ENCODE results near the gene AP4B1. TPM values are rescaled to one million over a fixed set of nuclear protein-coding genes. Genes with fewer than 3 reads are reported as not detected.

The AP4B1 gene
- total and polyA plus RNA-seq, 2 donors from 2014 or later, result 8.7 to 21.7 TPM

GRCh38 chr1:113905435-113905861 is 849 bp upstream of the AP4B1 start:
- Histone ChIP-seq H3K27me3 (ENCODE audit: control insufficient read depth, insufficient read depth, low read length) (no peaks in the 10 kb centered on the region), H3K27ac (ENCODE audit: low read depth in 2 of 2, low read length in 2 of 2) (peak overlapping the region; percentile 72 to 94), H3K36me3 (ENCODE audit: control insufficient read depth in 2 of 3, insufficient read depth in 3 of 3, low read length in 3 of 3) (peaks cover 2 to 6% (median 3%) of the 10 kb centered on the region in 3 donors), H3K4me3 (ENCODE audit: low read length in 3 of 3) (peak overlapping the region; percentile 85 to 95 (median 93)), H3K9ac (ENCODE audit: low read length in 3 of 3) (peak overlapping the region; percentile 85 to 94 (median 92)), H3K4me1 (ENCODE audit: control insufficient read depth in 2 of 3, insufficient read depth in 2 of 3, low read depth in 1 of 3, low read length in 3 of 3) (peaks cover 0 to 13% (median 0%) of the 10 kb centered on the region in 3 donors), H3K9me3 (ENCODE audit: control insufficient read depth in 2 of 3, insufficient read depth in 1 of 3, low read length in 3 of 3) (no peaks in the 10 kb centered on the region)
- DNase-seq (peak in 3 of 5 donors; percentile 39 to 85 (median 45)), FAIRE-seq (no peak)
- TF ChIP-seq CTCF (IDR thresholded peaks at IDR 0.05; ENCODE audit: borderline replicate concordance, extremely low read depth, insufficient read depth), result no peak
- intact Hi-C loops (cut with DNase I), result no loop called here

- DNase-seq (peak in 2 of 5 donors; percentile 27 to 53), FAIRE-seq (no peak)
- Histone ChIP-seq H3K27ac (ENCODE audit: low read depth in 2 of 2, low read length in 2 of 2) (peak overlapping the region; percentile 72 to 94), H3K4me1 (ENCODE audit: control insufficient read depth in 2 of 3, insufficient read depth in 2 of 3, low read depth in 1 of 3, low read length in 3 of 3) (peaks cover 0 to 13% (median 0%) of the 10 kb centered on the region in 3 donors), H3K27me3 (ENCODE audit: control insufficient read depth, insufficient read depth, low read length) (no peaks in the 10 kb centered on the region), H3K36me3 (ENCODE audit: control insufficient read depth in 2 of 3, insufficient read depth in 3 of 3, low read length in 3 of 3) (peaks cover 4 to 13% (median 10%) of the 10 kb centered on the region in 3 donors), H3K9me3 (ENCODE audit: control insufficient read depth in 2 of 3, insufficient read depth in 1 of 3, low read length in 3 of 3) (no peaks in the 10 kb centered on the region), H3K4me3 (ENCODE audit: low read length in 3 of 3) (peak overlapping the region; percentile 85 to 98 (median 93)), H3K9ac (ENCODE audit: low read length in 3 of 3) (peak overlapping the region; percentile 72 to 100 (median 99))
- TF ChIP-seq CTCF (IDR thresholded peaks at IDR 0.05; ENCODE audit: borderline replicate concordance, extremely low read depth, insufficient read depth), result no peak
- intact Hi-C loops (cut with DNase I), result no loop called here
These were observed 316 bp downstream of the AP4B1 start for GRCh38 chr1:113904293-113904673.

- H3K27ac ChIP-seq (ENCODE audit: low read depth in 2 of 2, low read length in 2 of 2), result peak overlapping the region; percentile 72 to 94
- DNase-seq (peak in 2 of 5 donors; percentile 17 to 19), FAIRE-seq (no peak)
- no peaks in the 10 kb centered on the region for H3K9me3 ChIP-seq (ENCODE audit: control insufficient read depth in 2 of 3, insufficient read depth in 1 of 3, low read length in 3 of 3)
- intact Hi-C loops (cut with DNase I), result no loop called here
- H3K9ac ChIP-seq (ENCODE audit: low read length in 3 of 3), result peak overlapping the region; percentile 72 to 100 (median 99)
- peak overlapping the region; percentile 85 to 98 (median 93) for H3K4me3 ChIP-seq (ENCODE audit: low read length in 3 of 3)
- H3K36me3 ChIP-seq (ENCODE audit: control insufficient read depth in 2 of 3, insufficient read depth in 3 of 3, low read length in 3 of 3), result peaks cover 4 to 10% (median 9%) of the 10 kb centered on the region in 3 donors
- H3K4me1 ChIP-seq (ENCODE audit: control insufficient read depth in 2 of 3, insufficient read depth in 2 of 3, low read depth in 1 of 3, low read length in 3 of 3), result peaks cover 0 to 13% (median 0%) of the 10 kb centered on the region in 3 donors
- no peaks in the 10 kb centered on the region for H3K27me3 ChIP-seq (ENCODE audit: control insufficient read depth, insufficient read depth, low read length)
- TF ChIP-seq CTCF (IDR thresholded peaks at IDR 0.05; ENCODE audit: borderline replicate concordance, extremely low read depth, insufficient read depth), result no peak
These were observed 902 bp downstream of the AP4B1 start for GRCh38 chr1:113903501-113904292.

Data from kidney (tissue), 14 donors.